HCT116 (cell line): ENCODE measurements around the gene DNAH5. TPM values are rescaled to one million over a fixed set of nuclear protein-coding genes. Genes with fewer than 3 reads are reported as not detected.

Experiments
- ATAC-seq: fragments of 200-7000 bp; cut with Tn5 transposase; 2 replicates; pipeline ENCODE4 v1.9.1; 2020; ENCODE audit warnings: mild to moderate bottlenecking, moderate library complexity
- BruUV-seq: library from RNA; stranded (reverse); fragments of 400-500 nt; replicated peaks from 2 replicates; lab custom pipeline; 2021; lab: Mats Ljungman, UMichigan
- CTCF ChIA-PET: fragments of 300-600 bp; sonication (Branson Sonifier 250); formaldehyde crosslinking; loops from one replicate; lab custom pipeline; 2021; ENCODE audit warnings: antibody characterized with exemption; lab: Charles Lee
- POLR2A ChIA-PET: fragments of 300-600, 350-600 bp; sonication (Branson Sonifier 250); formaldehyde crosslinking; loops from one replicate; lab custom pipeline; 2021; ENCODE audit warnings: antibody characterized with exemption; lab: Charles Lee
- RAD21 ChIA-PET, 2 experiments: fragments of 300-600 bp; sonication (Branson Sonifier 250); formaldehyde crosslinking; loops; one replicate each; lab custom pipeline; 2023; ENCODE audit warnings: low total read pairs in 2 of 2; ENCODE audit not compliant: uncharacterized antibody in 2 of 2, unreplicated experiment in 2 of 2, low non-redundant PET in 1 of 2; lab: Charles Lee
- DNase-seq: peaks from one replicate; pipeline ENCODE4 v3.0.0-alpha.2; 2010; ENCODE audit warnings: low read depth, low spot score
- H2AFZ ChIP-seq: fragments of 200-600 bp; shearing (Covaris generic), sonication (generic); 2 replicates; pipeline ENCODE4 v1.6.1; 2017; ENCODE audit warnings: low read depth, mixed run types, mixed read lengths, antibody characterized with exemption, low read length; ENCODE audit not compliant: poor library complexity, severe bottlenecking
- H3K27ac ChIP-seq: 2 replicates; pipeline ENCODE4 v1.5.1; 2012; ENCODE audit warnings: low read depth, low read length
- H3K27me3 ChIP-seq: fragments of 200-600 bp; sonication (generic); 2 replicates; pipeline ENCODE4 v1.6.1; 2016; ENCODE audit warnings: mixed run types, low read length, mixed read lengths; ENCODE audit not compliant: insufficient read depth
- H3K36me3 ChIP-seq, 2 experiments: fragments of 200-500 bp in 1 of 2; fragments of 200-600 bp in 1 of 2; sonication (Bioruptor generic) in 1 of 2; sonication (generic) in 1 of 2; 2 replicates each; pipeline versions ENCODE4 v1.5.1 to v1.6.1; 2014 to 2016; ENCODE audit warnings: low read length in 2 of 2, inconsistent platforms in 1 of 2, mixed read lengths in 1 of 2, mixed run types in 1 of 2; ENCODE audit not compliant: insufficient read depth in 2 of 2, control insufficient read depth in 1 of 2
- H3K4me1 ChIP-seq, 2 experiments: fragments of 200-600 bp in 1 of 2; sonication (generic) in 1 of 2; 2 replicates each; pipeline versions ENCODE4 v1.5.1 to v1.6.1; 2012 to 2017; ENCODE audit warnings: low read length in 2 of 2, inconsistent platforms in 1 of 2, mild to moderate bottlenecking in 1 of 2, mixed read lengths in 1 of 2, mixed run types in 1 of 2, moderate library complexity in 1 of 2; ENCODE audit not compliant: insufficient read depth in 2 of 2, control insufficient read depth in 1 of 2
- H3K4me2 ChIP-seq: fragments of 200-600 bp; sonication (generic); 2 replicates; pipeline ENCODE4 v1.6.1; 2017; ENCODE audit warnings: mixed run types, low read length, mixed read lengths
- H3K4me3 ChIP-seq, 2 experiments: fragments of 200-600 bp in 1 of 2; sonication (generic) in 1 of 2; replicated peaks in 1 of 2; 2 replicates each; pipeline ENCODE4 v1.5.1; 2011 to 2016; ENCODE audit warnings: low read length in 2 of 2, control low read depth in 1 of 2, low read depth in 1 of 2, mild to moderate bottlenecking in 1 of 2, mixed read lengths in 1 of 2, mixed run types in 1 of 2
- H3K79me2 ChIP-seq: fragments of 200-600 bp; sonication (generic); 2 replicates; pipeline ENCODE4 v1.6.1; 2017; ENCODE audit warnings: mild to moderate bottlenecking, mixed run types, low read length, moderate library complexity, mixed read lengths; ENCODE audit not compliant: insufficient read depth
- H3K9ac ChIP-seq: fragments of 200-600 bp; sonication (generic); 2 replicates; pipeline ENCODE4 v1.6.1; 2016; ENCODE audit warnings: low read length, mixed read lengths
- H3K9me2 ChIP-seq: fragments of 200-600 bp; sonication (generic), shearing (Covaris generic); 2 replicates; pipeline ENCODE4 v1.6.1; 2017; ENCODE audit warnings: mixed run types, mild to moderate bottlenecking, moderate library complexity; ENCODE audit not compliant: insufficient read depth
- H3K9me3 ChIP-seq, 2 experiments: fragments of 200-500 bp in 1 of 2; fragments of 200-600 bp in 1 of 2; sonication (Bioruptor generic) in 1 of 2; sonication (generic) in 1 of 2; 2 replicates each; pipeline ENCODE4 v1.6.1; 2014 to 2017; ENCODE audit warnings: low read length in 2 of 2, mixed read lengths in 2 of 2, inconsistent platforms in 1 of 2, low read depth in 1 of 2, mild to moderate bottlenecking in 1 of 2, mixed run types in 1 of 2, moderate library complexity in 1 of 2; ENCODE audit not compliant: control insufficient read depth in 1 of 2, insufficient read depth in 1 of 2
- H4K20me1 ChIP-seq: fragments of 200-600 bp; sonication (generic), shearing (Covaris generic); 2 replicates; pipeline ENCODE4 v1.6.1; 2017; ENCODE audit warnings: mixed run types, mild to moderate bottlenecking, moderate library complexity; ENCODE audit not compliant: insufficient read depth
- ATF3 ChIP-seq: IDR thresholded peaks from 2 replicates; pipeline ENCODE4 v1.6.1; 2012
- EGR1 ChIP-seq: IDR thresholded peaks from 2 replicates; pipeline ENCODE4 v1.6.1; 2012; ENCODE audit warnings: low read depth
- ELF1 ChIP-seq: IDR thresholded peaks from 2 replicates; pipeline ENCODE4 v1.6.1; 2012; ENCODE audit warnings: low read depth, borderline replicate concordance
- EZH2 ChIP-seq: fragments of 200-600 bp; sonication (generic); IDR thresholded peaks from 2 replicates; pipeline ENCODE4 v1.6.1; 2017; ENCODE audit warnings: antibody characterized with exemption, mixed run types
- MAX ChIP-seq: IDR thresholded peaks from 2 replicates; pipeline ENCODE4 v1.6.1; 2012
- TCF7L2 ChIP-seq: IDR thresholded peaks from 2 replicates; pipeline ENCODE4 v1.7.0; 2011; ENCODE audit warnings: borderline replicate concordance, inconsistent platforms; ENCODE audit not compliant: insufficient read depth, insufficient read length; ENCODE audit errors: extremely low read depth
- YY1 ChIP-seq: IDR thresholded peaks from 2 replicates; pipeline ENCODE4 v1.6.1; 2011; ENCODE audit warnings: low read length, low read depth, moderate library complexity, mild to moderate bottlenecking; ENCODE audit not compliant: insufficient replicate concordance; ENCODE audit errors: extremely low read depth
- ZFX ChIP-seq: fragments of 450-650 bp; IDR thresholded peaks from 2 replicates; pipeline ENCODE4 v1.6.1; 2017
- intact Hi-C: fragments of 100-400 bp; cut with micrococcal nuclease; formaldehyde crosslinking; loops from 2 replicates; pipeline ENCODE4 v1.10.0; 2022
- total RNA-seq: library from RNA; stranded (reverse); gene quantifications from one replicate; pipeline ENCODE4 v1.2.1, GENCODE V29; 2021; ENCODE audit not compliant: unreplicated experiment

The DNAH5 gene
- total RNA-seq, 1 experiment from 2014 or later, result 0.37 TPM

- BruUV-seq, result no TSS peak
These were observed 123.1 kb downstream of the DNAH5 start for GRCh38 chr5:13821366-13821765.

GRCh38 chr5:13816126-13816525 is 128.4 kb downstream of the DNAH5 start:
- H3K79me2 ChIP-seq, result no peaks in the 10 kb centered on the region
- H4K20me1 ChIP-seq, result no peaks in the 10 kb centered on the region
- H3K27ac ChIP-seq, result no peak overlapping the region
- H3K4me2 ChIP-seq, result no peak overlapping the region
- 0 out of 2 replicates have a peak, but pooled peaks cover 4% of the 10 kb centered on the region for H3K27me3 ChIP-seq
- H3K4me3 ChIP-seq, result no peak overlapping the region
- POLR2A ChIA-PET, result no interaction called here
- H3K9me3 ChIP-seq, result no peaks in the 10 kb centered on the region; a peak in 1 of 4 replicates
- no peak overlapping the region for H2AFZ ChIP-seq
- DNase-seq, result no peak
- H3K36me3 ChIP-seq, result no peaks in the 10 kb centered on the region
- intact Hi-C loops, result no loop called here
- H3K9me2 ChIP-seq, result no peaks in the 10 kb centered on the region
- no peaks in the 10 kb centered on the region for H3K4me1 ChIP-seq
- CTCF ChIA-PET, result no interaction called here
- no peak overlapping the region for H3K9ac ChIP-seq
- no peak for TF ChIP-seq ELF1
- RAD21 ChIA-PET, result no interaction called here
- ATAC-seq, result no peak
- BruUV-seq, result no TSS peak

More at GRCh38 chr5:13821366-13821765, 123.1 kb downstream of the DNAH5 start:
- no peak overlapping the region for H3K27ac ChIP-seq
- H3K79me2 ChIP-seq, result no peaks in the 10 kb centered on the region
- H3K4me3 ChIP-seq, result no peak overlapping the region
- ChIA-PET POLR2A (no interaction called here), CTCF (no interaction called here), RAD21 (no interaction called here)
- ATAC-seq (no peak), DNase-seq (no peak)
- no peaks in the 10 kb centered on the region for H3K36me3 ChIP-seq
- TF ChIP-seq ATF3, result no peak
- no peak for TF ChIP-seq YY1
- TF ChIP-seq EGR1, result no peak
- TF ChIP-seq EZH2, result no peak
- no peak for TF ChIP-seq ZFX
- no peak for TF ChIP-seq MAX
- no peak for TF ChIP-seq TCF7L2
- H4K20me1 ChIP-seq, result no peaks in the 10 kb centered on the region
- no peaks in the 10 kb centered on the region for H3K4me1 ChIP-seq
- H2AFZ ChIP-seq, result no peak overlapping the region
- H3K9me3 ChIP-seq, result no peaks in the 10 kb centered on the region; a peak in 1 of 4 replicates
- no peak overlapping the region for H3K9ac ChIP-seq
- H3K4me2 ChIP-seq, result no peak overlapping the region
- H3K27me3 ChIP-seq, result no peaks in the 10 kb centered on the region
- no peaks in the 10 kb centered on the region for H3K9me2 ChIP-seq
- intact Hi-C loops, result no loop called here
